ENCODE data around the gene MTHFD2.

- TF ChIP-seq CTCF (IDR thresholded peaks at IDR 0.05): no peak
- no peak for TF ChIP-seq POLR2A (IDR thresholded peaks at IDR 0.05)
Observed at GRCh38 chr2:74205596-74205995, 7.2 kb downstream of the MTHFD2 start.
